GM19324 (cell line): Measurements from ENCODE around the gene SMARCB1.

Source experiments
- ATAC-seq: cut with Tn5 transposase; IDR thresholded peaks from one replicate; pipeline ENCODE4 v1.9.1; 2021; ENCODE audit warnings: mild to moderate bottlenecking, moderate library complexity; ENCODE audit not compliant: unreplicated experiment, low FRiP score

Gene SMARCB1

DNA sequence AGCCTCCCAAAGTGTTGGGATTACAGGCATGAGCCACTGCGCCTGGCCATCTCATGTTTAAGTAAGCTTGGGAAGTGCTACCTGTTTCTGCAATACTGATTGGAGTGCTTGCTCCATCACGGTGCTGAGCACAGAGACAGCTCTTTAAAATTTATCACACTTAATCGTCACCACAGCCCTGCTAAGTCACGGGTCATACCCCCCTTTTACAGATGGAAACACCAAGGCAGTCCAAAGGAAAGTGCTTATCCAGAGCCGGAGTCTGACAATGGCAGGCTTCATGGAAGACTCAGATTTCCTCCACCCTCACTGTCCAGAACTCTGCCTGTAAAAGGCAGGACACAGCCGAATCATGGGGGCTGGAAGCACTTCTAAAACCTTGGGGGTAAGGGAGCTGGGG, 26.7 kb upstream of the SMARCB1 start:
- ATAC-seq = no peak

DNA sequence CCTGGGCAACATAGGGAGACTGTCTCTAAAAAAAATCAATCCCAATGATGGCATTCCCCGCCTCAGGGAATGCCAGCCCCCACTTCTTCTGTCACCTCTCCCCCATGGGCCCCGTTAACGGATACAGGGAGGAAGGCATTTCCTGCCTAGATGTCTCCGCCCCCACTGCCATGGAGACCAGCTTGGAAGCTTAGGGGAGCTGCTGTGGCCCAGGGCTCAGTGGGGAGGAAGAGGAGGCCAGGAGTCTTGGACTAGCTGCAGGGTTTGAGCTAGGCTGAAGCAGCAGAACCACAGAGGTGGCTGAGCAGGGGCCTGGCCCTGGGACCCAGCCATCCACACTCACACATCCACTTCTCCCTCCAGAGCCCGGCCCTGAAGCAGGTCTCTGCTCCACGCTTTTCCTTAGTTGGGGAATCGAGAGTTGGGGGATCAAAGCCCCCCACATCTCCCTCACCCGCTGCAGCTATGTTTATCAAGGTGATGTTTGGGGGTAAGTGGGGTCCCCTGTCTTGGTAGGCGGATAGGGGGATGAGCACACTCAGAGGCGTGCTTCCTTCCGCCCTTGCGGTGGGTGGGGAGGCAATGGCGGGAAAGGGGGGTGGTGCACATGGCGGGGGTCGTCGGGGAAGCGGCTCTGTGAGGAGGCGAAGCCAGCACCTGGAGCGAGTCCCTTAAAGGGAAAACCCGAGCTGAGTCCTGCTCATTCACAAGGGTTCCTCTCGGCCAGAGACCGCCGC, 23.8 kb upstream of the SMARCB1 start, which contains the start of gene C22orf15:
Gene C22orf15, plus strand, starts transcription at position 149 of the 737 bp plus-strand sequence. Its CDS starts 317 bp downstream, at position 466.
- no peak for ATAC-seq

DNA sequence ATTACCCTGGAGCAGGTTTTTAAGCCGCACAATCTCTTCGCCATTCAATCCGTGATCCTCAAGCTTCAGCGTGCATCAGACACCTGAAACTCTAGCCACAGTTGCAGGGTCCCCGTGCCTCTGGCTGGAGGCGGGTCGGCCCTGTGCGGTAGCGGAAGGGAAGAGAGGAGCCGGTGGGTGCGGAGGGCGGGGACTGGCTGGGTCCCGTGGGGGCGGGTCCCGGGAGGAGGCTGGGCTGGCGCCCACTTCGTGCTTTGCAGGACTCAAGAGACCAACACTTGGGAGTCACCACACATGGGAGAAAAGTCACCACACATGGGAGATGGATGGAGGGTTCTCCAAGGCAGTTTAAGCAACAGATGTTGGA, 23.2 kb upstream of the SMARCB1 start:
- no peak for ATAC-seq

DNA sequence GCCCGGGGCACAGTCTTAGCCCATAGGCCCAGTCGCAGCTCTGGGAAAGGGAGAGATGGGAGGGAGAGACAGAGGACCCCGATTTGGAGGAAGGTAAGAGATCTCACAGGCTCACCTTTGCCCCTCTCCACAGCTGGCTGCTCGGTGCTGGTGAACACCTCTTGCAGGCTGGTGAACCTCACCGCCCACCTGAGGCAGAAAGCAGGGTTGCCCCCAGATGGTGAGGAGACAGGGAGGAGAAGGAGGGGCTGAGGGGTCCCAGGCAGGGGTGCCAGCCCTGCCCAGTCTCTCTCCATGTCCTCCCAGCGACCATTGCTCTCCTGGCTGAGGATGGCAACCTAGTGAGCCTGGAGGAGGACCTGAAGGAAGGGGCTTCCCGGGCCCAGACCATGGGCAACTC, 22.8 kb upstream of the SMARCB1 start:
- no peak for ATAC-seq

DNA sequence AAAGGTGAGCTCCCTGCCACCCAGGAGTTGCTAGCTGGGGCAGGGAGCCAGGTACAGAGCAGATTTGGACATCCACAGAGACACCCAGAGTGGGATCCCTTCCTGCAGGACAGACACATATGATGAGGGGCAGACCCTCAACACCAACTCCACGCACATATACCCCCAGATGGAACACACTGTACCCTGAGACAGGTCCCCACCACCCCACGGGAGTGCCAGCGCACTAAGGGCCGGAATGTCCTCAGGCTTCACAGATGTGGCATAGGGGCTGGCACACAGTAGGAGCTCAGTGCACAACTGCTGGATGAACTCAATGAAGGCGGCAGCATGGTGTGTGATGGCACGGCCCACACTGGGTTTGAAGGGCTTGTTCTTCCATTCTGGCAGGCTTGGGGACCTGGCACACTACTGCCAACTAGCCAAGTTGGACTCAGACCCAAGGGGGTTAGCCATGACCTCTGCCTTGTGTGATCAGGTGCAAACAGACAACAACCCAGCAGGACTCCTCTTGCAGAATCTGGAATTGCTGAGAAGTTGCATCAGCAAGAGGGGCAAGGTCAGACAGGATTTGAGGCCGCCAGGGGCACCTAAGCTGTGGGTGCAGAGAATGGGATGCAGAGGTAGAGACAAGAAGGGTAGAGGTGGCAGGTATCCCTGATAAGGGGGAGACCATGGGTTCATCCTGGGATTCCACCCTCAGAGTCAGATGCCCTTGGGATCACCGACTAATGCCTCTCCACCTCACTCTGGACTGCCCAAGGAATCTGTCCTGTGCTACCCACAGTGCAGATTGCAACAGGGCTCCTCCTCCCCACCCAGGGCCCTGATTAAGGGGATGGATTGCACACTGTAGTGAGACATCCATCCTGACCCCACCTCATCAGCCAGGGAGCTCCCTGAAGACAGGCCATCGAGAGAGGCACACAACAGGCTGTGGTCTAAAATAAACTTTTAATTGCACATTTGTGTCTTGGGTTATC, 21.6 kb upstream of the SMARCB1 start:
- no peak for ATAC-seq

DNA sequence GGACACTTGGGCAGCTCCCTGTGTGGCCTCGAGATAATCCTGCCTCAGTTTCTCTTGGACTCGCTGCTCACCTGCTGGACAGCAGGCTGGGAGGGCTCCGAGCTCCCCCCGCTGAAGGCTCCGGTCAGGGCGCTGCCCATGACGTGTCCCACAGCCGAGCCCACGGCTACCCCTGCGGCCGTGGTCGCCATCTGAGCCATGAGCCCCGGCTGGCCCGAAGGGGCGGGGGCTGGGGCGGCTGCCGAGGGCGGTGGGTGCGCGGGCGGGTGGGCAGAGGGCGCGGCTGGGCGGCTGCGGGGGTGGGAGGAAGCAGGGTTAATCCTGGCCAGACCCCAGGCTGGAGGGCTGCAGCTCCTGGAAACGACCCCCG, 19.5 kb upstream of the SMARCB1 start:
- no peak for ATAC-seq

DNA sequence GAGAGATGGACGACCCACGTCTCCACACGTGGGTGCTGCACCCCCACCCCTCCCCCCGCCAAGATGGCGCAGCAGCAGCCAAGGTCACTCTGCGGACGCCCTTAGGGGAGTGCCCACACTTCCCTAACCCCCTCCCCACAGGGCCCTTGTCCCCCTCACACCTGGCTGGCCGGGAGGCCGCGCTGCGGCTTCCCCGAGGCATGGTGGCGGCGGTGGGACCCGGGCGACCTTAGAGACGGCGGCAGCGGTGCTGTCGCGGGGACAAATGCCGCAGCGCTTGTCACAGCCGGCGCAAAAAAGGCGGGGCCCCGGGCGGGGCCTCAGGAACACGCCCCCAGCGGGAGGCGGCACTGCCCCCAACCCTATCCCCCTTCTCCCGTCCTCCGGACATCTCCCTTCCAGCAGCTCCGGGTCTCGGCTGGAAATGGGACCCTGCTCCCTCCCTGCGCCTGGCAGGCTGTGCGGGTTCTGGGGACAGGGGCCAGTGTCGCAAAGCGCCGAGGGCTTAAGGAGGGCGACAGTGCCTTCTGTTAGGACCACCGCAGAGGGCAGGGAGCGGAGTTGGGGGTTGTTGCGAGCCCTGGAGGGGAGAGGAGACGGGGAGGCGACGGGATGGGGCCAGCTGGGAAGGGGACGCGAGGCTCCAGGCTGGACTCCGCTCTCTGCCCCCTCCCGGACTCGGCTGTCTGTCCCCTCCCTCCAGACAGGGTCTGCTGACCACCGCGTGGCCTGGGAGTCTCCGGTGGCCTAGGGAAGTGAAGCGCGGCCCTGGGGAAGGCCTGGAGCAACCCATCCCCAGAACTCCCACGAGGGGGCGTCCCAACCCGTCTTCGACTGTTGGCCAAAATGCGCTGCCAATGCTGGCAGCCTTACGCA, 18.9 kb upstream of the SMARCB1 start, which contains the start of gene CHCHD10:
Gene CHCHD10, minus strand, starts transcription at position 300 of the 876 bp plus-strand sequence. Its CDS starts 98 bp downstream, at position 202.
- ATAC-seq = no peak

DNA sequence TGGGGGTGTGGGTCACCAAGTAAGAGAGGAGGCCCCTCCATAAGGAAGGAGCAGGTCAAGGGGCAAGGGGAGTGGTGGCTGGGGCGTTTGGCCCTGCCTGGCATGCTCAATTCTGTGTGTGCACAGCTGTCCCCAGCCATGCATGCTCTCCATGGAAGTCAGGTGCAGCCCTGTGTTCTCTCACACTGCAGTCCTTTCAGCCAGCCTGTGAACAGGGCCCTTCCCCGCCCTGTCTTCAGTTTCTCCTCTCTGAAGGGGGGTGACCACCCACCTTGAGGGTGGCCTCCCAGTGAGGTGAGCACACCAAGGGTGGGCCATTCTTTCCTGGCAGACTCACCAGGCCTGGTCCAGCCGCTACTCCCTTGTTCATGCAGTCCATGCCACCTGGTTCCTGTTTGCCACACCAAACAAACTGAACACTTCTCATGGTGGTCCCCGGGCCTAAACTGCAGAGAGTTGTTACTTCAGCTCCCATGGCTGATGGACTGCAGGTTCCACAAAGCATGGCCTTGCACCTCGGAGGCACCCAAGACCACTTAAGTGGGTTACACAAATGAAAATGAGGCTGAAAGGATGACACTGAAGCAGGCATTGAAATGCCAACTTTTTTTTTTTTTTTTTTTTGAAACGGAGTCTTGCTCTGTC, 17.3 kb upstream of the SMARCB1 start:
- no peak for ATAC-seq

DNA sequence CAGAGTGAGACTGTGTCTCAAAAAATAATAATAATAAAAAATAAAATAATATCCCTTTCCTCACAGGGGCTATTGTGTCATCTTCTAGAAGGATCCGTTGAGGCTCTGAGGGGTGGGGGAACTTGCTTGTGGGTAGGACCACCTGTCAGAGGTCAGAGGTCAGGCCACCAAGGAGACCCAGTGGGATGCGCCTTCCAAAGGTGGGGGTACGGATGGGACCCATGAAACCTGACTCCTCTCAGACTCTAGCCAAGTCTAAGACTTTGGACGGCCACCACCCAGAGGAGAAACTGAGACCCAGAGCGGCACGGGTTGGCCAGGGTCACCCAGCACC, 14.5 kb upstream of the SMARCB1 start:
- ATAC-seq = no peak

DNA sequence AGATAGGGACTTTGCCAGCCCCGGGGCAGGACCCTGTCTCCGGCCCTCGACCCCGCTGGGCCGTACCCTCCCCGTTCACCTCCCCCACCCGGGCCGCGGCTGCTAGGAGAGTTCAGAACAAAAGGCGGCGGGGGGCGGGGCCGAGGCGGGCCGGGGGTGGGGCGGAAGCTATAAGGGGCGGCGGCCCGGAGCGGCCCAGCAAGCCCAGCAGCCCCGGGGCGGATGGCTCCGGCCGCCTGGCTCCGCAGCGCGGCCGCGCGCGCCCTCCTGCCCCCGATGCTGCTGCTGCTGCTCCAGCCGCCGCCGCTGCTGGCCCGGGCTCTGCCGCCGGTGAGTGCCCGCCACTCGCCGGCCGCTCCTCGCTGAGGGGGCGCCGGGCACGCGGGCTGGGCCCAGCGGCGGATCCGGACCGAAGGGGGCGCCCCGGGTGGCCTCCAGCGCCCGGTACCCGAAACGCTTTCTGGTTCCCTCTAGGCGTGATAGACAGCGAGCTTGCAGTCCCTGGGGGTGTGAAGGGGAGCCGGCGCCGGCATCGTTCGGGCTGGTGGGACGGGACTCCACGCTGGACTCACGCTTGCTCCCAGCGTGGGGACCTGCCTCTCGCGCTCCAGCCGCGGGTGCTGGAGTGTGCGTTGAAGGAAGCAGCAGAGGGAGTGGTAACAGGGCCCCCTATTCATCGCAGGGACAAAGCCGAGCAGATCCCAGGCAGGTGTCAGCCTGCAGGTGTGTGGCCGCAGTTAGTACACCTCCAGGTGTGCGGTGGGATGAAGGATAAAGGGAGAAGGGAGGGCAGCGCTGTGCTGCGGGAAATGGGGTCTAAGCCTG, 13.9 kb upstream of the SMARCB1 start, which contains the start of gene MMP11:
Gene MMP11, plus strand, starts transcription at position 201 of the 825 bp plus-strand sequence. Its CDS starts 22 bp downstream, at position 223.
- no peak for ATAC-seq

DNA sequence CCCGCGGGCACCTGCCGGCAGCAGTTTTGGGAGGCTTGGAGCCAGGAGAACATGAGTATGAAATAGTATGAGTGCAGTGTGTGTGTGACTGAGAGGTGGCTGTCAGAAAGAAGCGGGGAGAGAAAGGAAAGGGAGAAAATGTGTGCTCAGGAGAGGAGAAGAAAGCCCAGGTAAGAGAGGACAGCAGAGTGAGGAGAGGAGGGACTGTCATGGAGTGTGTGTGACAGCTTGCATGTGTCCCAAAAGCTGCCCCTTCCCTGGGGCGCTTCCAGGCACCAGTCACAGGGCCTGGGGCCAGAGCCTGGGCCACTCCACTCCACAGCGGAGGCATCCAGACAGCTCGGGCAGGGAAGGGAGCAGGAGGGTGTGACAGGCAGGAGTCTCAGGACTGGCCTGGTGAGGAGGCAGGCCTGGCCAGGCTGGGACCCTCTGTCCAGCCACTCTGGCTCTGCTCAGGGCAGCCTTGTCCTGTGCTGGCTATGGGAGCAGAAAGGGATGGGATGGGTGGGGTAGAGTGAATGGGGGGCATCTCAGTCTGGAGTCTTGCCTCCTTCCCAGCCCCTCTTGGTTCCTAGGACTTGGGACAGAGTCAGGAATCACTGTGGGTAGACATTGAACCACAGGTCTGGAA, 13.2 kb upstream of the SMARCB1 start:
- no peak for ATAC-seq

DNA sequence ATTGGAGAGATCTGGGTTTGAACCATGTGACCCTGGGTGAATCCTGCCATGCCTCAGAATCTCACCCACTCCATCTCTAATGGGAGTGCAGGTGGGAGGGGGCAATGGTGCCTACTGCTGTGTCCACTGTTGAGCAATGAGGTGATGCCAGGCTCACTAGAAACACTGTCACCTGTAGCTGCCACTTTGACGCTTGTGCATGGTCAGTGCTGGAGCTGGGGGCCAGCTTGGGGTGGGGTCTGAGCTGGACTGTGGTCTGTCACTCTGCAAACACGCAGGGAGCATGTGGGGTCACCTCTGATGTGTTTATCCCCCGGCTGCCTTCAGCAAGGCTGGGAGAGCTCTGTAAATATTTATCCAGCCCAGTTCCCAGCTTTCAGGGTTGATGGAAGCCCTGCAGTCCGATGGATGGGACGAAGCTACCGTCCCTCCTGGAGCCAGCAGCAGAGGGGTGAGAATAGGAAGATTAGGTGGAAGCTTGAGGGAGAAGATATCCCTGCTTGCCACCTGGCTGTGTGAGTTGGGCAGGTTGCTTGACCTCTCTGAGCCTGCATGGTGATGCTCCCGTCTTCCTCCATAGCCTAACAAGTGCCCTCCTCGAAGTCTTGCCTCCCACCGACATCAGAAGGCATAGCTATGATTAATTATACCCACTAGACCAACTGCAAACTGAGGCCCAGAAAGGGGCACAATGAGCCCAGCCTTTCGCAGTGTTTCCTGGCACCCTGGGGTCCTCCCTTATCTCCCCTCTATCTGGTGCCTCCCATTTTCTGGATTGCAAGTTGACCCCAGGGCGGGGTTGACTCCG, 12.4 kb upstream of the SMARCB1 start:
- no peak for ATAC-seq

DNA sequence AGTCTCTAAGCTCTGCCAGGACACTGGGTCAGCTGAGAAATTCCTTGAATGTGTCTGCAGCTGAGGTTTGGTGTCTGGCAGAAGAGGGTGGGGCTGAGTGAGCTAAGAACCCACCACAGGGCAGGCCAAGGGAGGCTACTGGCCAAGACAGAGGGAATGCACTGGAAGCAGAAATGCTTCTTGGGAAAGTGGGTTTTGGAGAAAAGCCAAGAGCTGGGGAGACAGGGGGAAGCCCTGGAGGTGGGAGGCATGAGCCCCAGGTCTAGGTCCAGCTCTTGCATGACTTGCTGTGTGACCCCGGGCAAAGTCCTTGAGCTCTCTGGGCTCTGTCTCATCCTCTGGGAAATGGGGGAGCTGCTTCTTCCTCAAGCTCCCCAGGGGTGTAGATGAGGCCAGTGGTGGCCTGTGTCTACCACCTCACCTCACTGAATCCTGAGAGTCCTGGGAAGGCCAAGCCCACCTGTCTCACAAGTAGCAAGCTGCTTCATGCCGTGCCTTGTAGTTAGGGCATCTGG, 11.8 kb upstream of the SMARCB1 start:
- no peak for ATAC-seq

DNA sequence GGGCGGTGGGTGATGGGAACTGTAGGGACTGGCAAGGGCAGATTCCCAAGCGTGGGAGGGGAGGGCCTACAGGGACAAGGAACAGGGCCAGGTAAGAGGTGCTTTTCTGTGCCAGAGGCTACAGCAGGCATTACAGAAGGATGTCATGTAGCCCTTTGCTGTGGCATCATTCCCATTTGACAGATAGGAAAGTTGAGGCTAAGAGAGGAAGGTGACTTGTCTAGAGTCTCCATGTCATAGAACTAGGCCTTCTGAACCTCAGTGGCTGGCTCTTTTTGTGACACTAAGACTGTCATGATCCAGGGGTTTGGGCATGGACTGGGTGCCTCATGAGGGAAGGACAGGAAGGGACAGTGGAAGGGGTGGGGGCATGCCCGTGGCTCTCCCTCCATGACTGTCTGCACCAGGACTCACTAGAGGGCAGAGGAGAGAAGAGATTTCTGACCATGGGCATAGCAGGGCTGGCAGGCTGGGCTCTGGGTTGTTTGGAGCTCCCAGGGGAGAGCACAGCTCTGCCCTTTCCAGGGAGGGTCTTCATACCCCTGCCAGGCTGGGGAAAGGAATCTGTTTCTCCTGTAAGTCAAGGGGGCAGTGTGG, 10.9 kb upstream of the SMARCB1 start:
- ATAC-seq = no peak

DNA sequence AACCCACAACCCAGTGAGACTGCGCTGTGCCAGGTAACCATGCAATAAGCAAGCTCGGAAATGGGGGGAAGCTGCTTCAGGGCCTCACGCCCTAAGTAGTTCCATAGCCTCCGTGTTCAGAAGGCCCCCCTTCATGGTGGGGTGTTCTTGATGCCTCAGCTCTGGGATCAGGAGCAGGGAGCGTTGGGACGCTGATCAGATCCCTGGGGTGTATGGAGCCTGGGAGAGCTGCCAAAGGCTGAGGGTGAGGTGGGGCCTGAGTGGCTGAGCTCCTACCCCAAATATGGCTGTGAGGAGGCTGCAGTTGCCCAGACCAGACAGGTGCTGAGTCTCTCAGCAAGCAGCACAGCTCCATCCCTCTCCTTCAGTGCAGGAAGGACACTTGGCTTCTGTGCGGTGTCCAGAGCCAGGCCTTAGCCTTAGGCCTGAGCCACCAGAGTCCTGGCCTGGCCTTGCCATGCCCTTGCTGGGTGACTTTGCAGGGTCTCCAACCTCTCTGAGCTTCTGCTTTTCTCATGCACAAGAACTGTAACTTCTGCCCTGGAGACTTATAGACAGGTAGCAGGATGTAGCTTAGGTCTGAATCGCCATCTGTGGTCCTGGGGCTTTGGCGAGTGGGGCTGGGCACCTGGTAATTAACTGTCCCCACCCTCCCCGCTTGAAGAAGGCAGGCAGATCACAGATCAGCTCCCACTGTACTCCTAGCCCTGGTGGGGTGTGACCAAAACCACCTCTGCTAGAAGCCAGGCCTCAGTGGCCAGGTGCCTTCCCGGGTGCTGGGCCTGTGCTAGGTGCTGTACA, 8.8 kb upstream of the SMARCB1 start:
- no peak for ATAC-seq

DNA sequence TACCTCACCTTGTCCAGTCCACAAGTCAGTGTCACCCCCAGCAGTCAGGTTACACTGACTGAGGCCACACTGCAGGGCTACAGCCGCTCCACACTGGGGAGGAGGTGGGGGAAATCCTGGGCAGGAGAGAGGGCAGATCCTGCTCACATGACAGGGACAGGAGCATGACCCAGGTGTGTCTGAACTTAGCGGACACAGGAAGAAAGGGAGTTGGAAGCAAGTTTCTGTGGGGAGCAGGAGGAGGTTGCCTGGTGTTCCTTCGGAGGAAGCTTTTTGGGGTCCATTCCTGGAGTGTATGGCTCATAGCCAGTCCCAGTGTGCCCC, 8.2 kb upstream of the SMARCB1 start:
- no peak for ATAC-seq

DNA sequence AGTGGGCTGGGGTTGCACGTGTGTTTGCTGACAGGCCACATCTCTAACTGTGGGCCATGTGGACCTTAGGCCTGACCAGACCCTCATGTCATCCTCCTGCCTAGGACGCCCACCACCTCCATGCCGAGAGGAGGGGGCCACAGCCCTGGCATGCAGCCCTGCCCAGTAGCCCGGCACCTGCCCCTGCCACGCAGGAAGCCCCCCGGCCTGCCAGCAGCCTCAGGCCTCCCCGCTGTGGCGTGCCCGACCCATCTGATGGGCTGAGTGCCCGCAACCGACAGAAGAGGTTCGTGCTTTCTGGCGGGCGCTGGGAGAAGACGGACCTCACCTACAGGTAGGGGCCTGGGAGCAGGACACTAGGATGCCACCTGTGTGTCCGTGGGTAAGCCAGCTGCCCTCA, 7.7 kb upstream of the SMARCB1 start:
- no peak for ATAC-seq
